SK-N-SH (cell line): Measurements from ENCODE around the gene RBMS3. TPM values are rescaled to one million over a fixed set of nuclear protein-coding genes. Genes with fewer than 3 reads are reported as not detected.

Experiments used
- CTCF ChIA-PET: fragments of 300-600, 350-600 bp; formaldehyde crosslinking; extraction: SDS; loops from one replicate; lab custom pipeline; 2021; lab: Yijun Ruan, JAX
- POLR2A ChIA-PET: fragments of 350-600 bp; sonication (Branson Sonifier 250); formaldehyde crosslinking; extraction: SDS; loops from one replicate; lab custom pipeline; 2020; ENCODE audit warnings: antibody characterized with exemption, inconsistent platforms; lab: Yijun Ruan, JAX
- DNase-seq: peaks from one replicate; pipeline ENCODE4 v3.0.0; 2012
- H2AFZ ChIP-seq: fragments of 200-600 bp; sonication (generic); 2 replicates; pipeline ENCODE4 v1.8.1; 2016; ENCODE audit warnings: antibody characterized with exemption, mild to moderate bottlenecking, low read depth
- H3F3A ChIP-seq: fragments of 200-600 bp; sonication (generic); replicated peaks from 2 replicates; pipeline ENCODE3; 2016; ENCODE audit warnings: antibody characterized with exemption, mild to moderate bottlenecking; ENCODE audit not compliant: insufficient read depth
- H3K27ac ChIP-seq, 2 experiments: fragments of 200-500 bp in 1 of 2; fragments of 200-600 bp in 1 of 2; sonication (Bioruptor generic) in 1 of 2; sonication (generic), shearing (Covaris generic) in 1 of 2; 2 replicates each; pipeline versions ENCODE4 v1.5.1 to v1.6.1; 2014 to 2016; ENCODE audit warnings: low read depth in 2 of 2, inconsistent platforms in 1 of 2, low read length in 1 of 2, mild to moderate bottlenecking in 1 of 2, mixed read lengths in 1 of 2
- H3K27me3 ChIP-seq: fragments of 200-600 bp; sonication (generic), shearing (Covaris generic); 2 replicates; pipeline ENCODE4 v1.6.1; 2016; ENCODE audit warnings: mixed run types; ENCODE audit not compliant: insufficient read depth
- H3K36me3 ChIP-seq, 2 experiments: fragments of 200-500 bp in 1 of 2; fragments of 200-600 bp in 1 of 2; sonication (Bioruptor generic) in 1 of 2; sonication (generic) in 1 of 2; replicated peaks in 1 of 2; 2 replicates each; pipeline versions ENCODE3 to v1.5.1; 2014 to 2016; ENCODE audit warnings: low read length in 1 of 2, mild to moderate bottlenecking in 1 of 2; ENCODE audit not compliant: insufficient read depth in 2 of 2, control insufficient read depth in 1 of 2
- H3K4me1 ChIP-seq, 2 experiments: fragments of 200-500 bp in 1 of 2; fragments of 200-600 bp in 1 of 2; sonication (Bioruptor generic) in 1 of 2; sonication (generic), shearing (Covaris generic) in 1 of 2; 2 replicates each; pipeline versions ENCODE4 v1.5.1 to v1.6.1; 2014 to 2016; ENCODE audit warnings: low read depth in 1 of 2, low read length in 1 of 2, mixed run types in 1 of 2; ENCODE audit not compliant: insufficient read depth in 2 of 2, control insufficient read depth in 1 of 2
- H3K4me2 ChIP-seq: fragments of 200-600 bp; sonication (generic), shearing (Covaris generic); 2 replicates; pipeline ENCODE4 v1.6.1; 2017; ENCODE audit warnings: mixed run types
- H3K4me3 ChIP-seq, 2 experiments: fragments of 200-500 bp in 1 of 2; fragments of 200-600 bp in 1 of 2; sonication (Bioruptor generic) in 1 of 2; sonication (generic), shearing (Covaris generic) in 1 of 2; 2 replicates each; pipeline versions ENCODE4 v1.5.1 to v1.8.1; 2014 to 2016; ENCODE audit warnings: low read depth in 2 of 2, inconsistent platforms in 1 of 2, low read length in 1 of 2, mild to moderate bottlenecking in 1 of 2, mixed read lengths in 1 of 2, moderate library complexity in 1 of 2
- H3K79me2 ChIP-seq: fragments of 200-600 bp; sonication (generic); 2 replicates; pipeline ENCODE4 v1.8.1; 2017; ENCODE audit warnings: mild to moderate bottlenecking; ENCODE audit not compliant: insufficient read depth
- H3K9ac ChIP-seq: fragments of 200-600 bp; sonication (generic); 2 replicates; pipeline ENCODE4 v1.6.1; 2017; ENCODE audit warnings: mixed run types
- H3K9me2 ChIP-seq: fragments of 200-600 bp; sonication (generic); 2 replicates; pipeline ENCODE4 v1.6.1; 2017; ENCODE audit warnings: mixed run types
- H3K9me3 ChIP-seq: fragments of 200-600 bp; sonication (generic); 2 replicates; pipeline ENCODE4 v1.6.1; 2017; ENCODE audit warnings: mixed run types, mild to moderate bottlenecking, moderate library complexity
- H4K20me1 ChIP-seq: fragments of 200-600 bp; sonication (generic); 2 replicates; pipeline ENCODE4 v1.6.1; 2017; ENCODE audit warnings: mild to moderate bottlenecking, mixed run types; ENCODE audit not compliant: insufficient read depth
- ELF1 ChIP-seq: IDR thresholded peaks from 2 replicates; pipeline ENCODE4 v1.4.0; 2012
- EP300 ChIP-seq, 2 experiments: IDR thresholded peaks; 2 replicates each; pipeline versions ENCODE4 v1.4.0 to v1.6.1; 2012; ENCODE audit warnings: borderline replicate concordance in 1 of 2, low read depth in 1 of 2, low read length in 1 of 2
- FOSL2 ChIP-seq: IDR thresholded peaks from 2 replicates; pipeline ENCODE4 v1.4.0; 2012; ENCODE audit warnings: low read depth, mild to moderate bottlenecking, moderate library complexity, borderline replicate concordance
- GATA2 ChIP-seq: sonication (generic); formaldehyde crosslinking; IDR thresholded peaks from 2 replicates; pipeline ENCODE4 v1.5.0; 2020; ENCODE audit warnings: mild to moderate bottlenecking, missing genetic modification reagents
- NFIC ChIP-seq: IDR thresholded peaks from 2 replicates; pipeline ENCODE4 v1.4.0; 2012; ENCODE audit warnings: borderline replicate concordance
- RAD21 ChIP-seq: IDR thresholded peaks from 2 replicates; pipeline ENCODE4 v1.6.1; 2012; ENCODE audit warnings: mild to moderate bottlenecking, low read length
- RCOR1 ChIP-seq: fragments of 150-350 bp; IDR thresholded peaks from 2 replicates; pipeline ENCODE4 v1.6.1; 2017; ENCODE audit warnings: antibody characterized with exemption, low read length
- TAF1 ChIP-seq: IDR thresholded peaks from 2 replicates; pipeline ENCODE4 v1.6.1; 2012; ENCODE audit warnings: low read depth, mild to moderate bottlenecking, low read length, moderate library complexity, borderline replicate concordance
- TCF12 ChIP-seq: IDR thresholded peaks from 2 replicates; pipeline ENCODE4 v1.4.0; 2012
- WGBS: methylation state at CpG from one replicate; pipeline ENCODE4 v1.1.6; 2017; ENCODE audit warnings: low lambda C conversion rate; 5-methylcytosine and 5-hydroxymethylcytosine counted together
- polyA plus RNA-seq, 3 experiments: library from polyadenylated mRNA; depleted of rRNA; stranded (reverse); fragments of >200 nt; gene quantifications; 2 replicates each; pipeline ENCODE4 v1.2.3, GENCODE V29; 2012
- TF ChIP-seq, protein P1 (sequence below): fragments of 150-350 bp; IDR thresholded peaks from 2 replicates; pipeline ENCODE4 v1.6.1; 2016; ENCODE audit warnings: mild to moderate bottlenecking, low read depth, low read length
- TF ChIP-seq, protein P2 (sequence below): fragments of 200-600 bp; sonication (generic); IDR thresholded peaks from 2 replicates; pipeline ENCODE4 v1.6.1; 2017; ENCODE audit warnings: antibody characterized with exemption, mild to moderate bottlenecking, moderate library complexity

RBMS3 gene
- polyA plus RNA-seq, 1 of the 3 experiments (the other 2 are of a cell fraction) = 8.2 TPM

GRCh38 chr3:29385046-29385830 is 104.4 kb downstream of the RBMS3 start:
- Histone ChIP-seq H3K79me2 (peaks cover 82% of the 10 kb centered on the region), H3K9ac (peak overlapping the region; percentile 58; the same call in 1 of the 2 replicates), H3F3A (peaks cover 39% of the 10 kb centered on the region), H3K4me2 (peak overlapping the region; percentile 67), H3K27ac (peak overlapping the region; percentile 95 to 98), H3K4me1 (peaks cover 10 to 49% of the 10 kb centered on the region in 2 experiments), H2AFZ (0 out of 2 replicates have a peak overlapping the region, but pooled peaks have one; percentile 4), H3K36me3 (peaks cover 23 to 34% of the 10 kb centered on the region in 2 experiments), H3K27me3 (no peaks in the 10 kb centered on the region), H4K20me1 (no peaks in the 10 kb centered on the region), H3K9me2 (no peaks in the 10 kb centered on the region), H3K4me3 (peak overlapping the region; percentile 9 to 27; a peak in 3 of 4 replicates), H3K9me3 (no peaks in the 10 kb centered on the region)
- CTCF ChIA-PET = no interaction called here
- peak; percentile 58 for DNase-seq
- TF ChIP-seq, protein P1, sequence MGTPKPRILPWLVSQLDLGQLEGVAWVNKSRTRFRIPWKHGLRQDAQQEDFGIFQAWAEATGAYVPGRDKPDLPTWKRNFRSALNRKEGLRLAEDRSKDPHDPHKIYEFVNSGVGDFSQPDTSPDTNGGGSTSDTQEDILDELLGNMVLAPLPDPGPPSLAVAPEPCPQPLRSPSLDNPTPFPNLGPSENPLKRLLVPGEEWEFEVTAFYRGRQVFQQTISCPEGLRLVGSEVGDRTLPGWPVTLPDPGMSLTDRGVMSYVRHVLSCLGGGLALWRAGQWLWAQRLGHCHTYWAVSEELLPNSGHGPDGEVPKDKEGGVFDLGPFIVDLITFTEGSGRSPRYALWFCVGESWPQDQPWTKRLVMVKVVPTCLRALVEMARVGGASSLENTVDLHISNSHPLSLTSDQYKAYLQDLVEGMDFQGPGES = peak; percentile 5; the same call in 1 of the 2 replicates
- no peak for TF ChIP-seq TAF1
- TF ChIP-seq, protein P2, sequence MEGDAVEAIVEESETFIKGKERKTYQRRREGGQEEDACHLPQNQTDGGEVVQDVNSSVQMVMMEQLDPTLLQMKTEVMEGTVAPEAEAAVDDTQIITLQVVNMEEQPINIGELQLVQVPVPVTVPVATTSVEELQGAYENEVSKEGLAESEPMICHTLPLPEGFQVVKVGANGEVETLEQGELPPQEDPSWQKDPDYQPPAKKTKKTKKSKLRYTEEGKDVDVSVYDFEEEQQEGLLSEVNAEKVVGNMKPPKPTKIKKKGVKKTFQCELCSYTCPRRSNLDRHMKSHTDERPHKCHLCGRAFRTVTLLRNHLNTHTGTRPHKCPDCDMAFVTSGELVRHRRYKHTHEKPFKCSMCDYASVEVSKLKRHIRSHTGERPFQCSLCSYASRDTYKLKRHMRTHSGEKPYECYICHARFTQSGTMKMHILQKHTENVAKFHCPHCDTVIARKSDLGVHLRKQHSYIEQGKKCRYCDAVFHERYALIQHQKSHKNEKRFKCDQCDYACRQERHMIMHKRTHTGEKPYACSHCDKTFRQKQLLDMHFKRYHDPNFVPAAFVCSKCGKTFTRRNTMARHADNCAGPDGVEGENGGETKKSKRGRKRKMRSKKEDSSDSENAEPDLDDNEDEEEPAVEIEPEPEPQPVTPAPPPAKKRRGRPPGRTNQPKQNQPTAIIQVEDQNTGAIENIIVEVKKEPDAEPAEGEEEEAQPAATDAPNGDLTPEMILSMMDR = no peak
- TF ChIP-seq NFIC = 0 out of 2 replicates have a peak, but pooled peaks have one; percentile 2
- TF ChIP-seq RAD21 = peak; percentile 10; the same call in 1 of the 2 replicates
- 0 out of 2 replicates have a peak, but pooled peaks have one; percentile 19 for TF ChIP-seq FOSL2
- POLR2A ChIA-PET = no interaction called here
- WGBS = 22% methylated on average over 5 of the region's 5 CpGs

GRCh38 chr3:29389362-29389761 is 108.5 kb downstream of the RBMS3 start:
- WGBS = 50% methylated on average over 2 of the region's 2 CpGs
- CTCF ChIA-PET = interaction anchor here (0.6 to 2.1 kb wide), 2 partner anchors 22 to 38 kb away, joined by 5 read pairs; no protein-coding TSS in a partner anchor
- TF ChIP-seq TCF12 (peak; percentile 36), RAD21 (peak; percentile 29; the same call in 1 of the 2 replicates), EP300 (IDR thresholded peaks at IDR 0.05; ENCODE audit: borderline replicate concordance in 1 of 2, low read depth in 1 of 2, low read length in 1 of 2) (peak in 1 of 2 experiments; percentile 92; a peak in 2 of 4 replicates), RCOR1 (peak; percentile 88; the same call in 1 of the 2 replicates), GATA2 (peak; percentile 97), ELF1 (no peak)
- peak; percentile 36 for DNase-seq
- H3K4me1 ChIP-seq = peaks cover 10 to 31% of the 10 kb centered on the region in 2 experiments
- H3K36me3 ChIP-seq = peaks cover 17 to 20% of the 10 kb centered on the region in 2 experiments
- H3K4me2 ChIP-seq = no peak overlapping the region
- H3K27me3 ChIP-seq = no peaks in the 10 kb centered on the region
- POLR2A ChIA-PET = no interaction called here
- no peaks in the 10 kb centered on the region for H3K9me2 ChIP-seq
- H2AFZ ChIP-seq = no peak overlapping the region
- H3K27ac ChIP-seq = peak overlapping the region in 1 of 2 experiments; percentile 92; a peak in 2 of 4 replicates
- H3K4me3 ChIP-seq = no peak overlapping the region
- H3K9me3 ChIP-seq = no peaks in the 10 kb centered on the region
- H3F3A ChIP-seq = peaks cover 20% of the 10 kb centered on the region
- H3K9ac ChIP-seq = no peak overlapping the region
- H3K79me2 ChIP-seq = peaks cover 78% of the 10 kb centered on the region
- no peaks in the 10 kb centered on the region for H4K20me1 ChIP-seq
